ENCODE results near the gene AMIGO2.

Gene AMIGO2

DNA sequence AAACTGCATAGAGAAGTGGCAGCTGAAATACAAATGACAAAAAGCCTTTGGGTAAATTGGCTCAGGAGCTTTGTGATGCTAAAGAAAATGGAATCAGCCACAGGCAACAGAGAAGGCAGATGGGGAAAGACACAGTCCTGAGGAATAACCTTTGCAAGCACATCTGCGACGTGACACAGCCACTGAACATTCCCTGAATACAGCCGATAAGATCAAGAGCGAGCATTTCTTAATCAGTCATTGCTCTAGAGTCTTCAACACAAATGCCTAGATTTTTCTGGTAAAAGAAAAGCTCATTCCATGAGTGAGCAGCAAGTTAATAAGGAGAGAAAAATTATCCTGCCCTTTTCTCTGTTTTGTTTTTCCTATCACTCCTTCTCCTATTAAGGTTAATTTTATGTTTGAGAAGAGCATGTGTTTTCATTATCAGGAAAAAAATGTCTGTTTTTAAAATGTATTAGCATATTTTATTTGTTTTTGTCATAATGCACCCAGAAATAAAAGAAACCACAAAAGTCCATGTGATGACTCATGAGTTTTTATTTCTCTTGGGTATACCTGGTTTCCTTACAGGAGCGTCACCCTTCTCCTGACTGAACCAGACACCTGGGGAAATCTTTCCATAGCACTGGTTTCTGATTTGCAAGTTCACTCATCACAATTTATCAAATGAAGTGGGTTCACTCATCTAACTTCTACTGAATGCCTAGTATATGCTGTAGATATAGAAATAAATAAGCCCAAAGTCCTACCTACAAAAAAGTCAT is 45.8 kb downstream of the AMIGO2 start:
- peak; percentile 31 for DNase-seq (ENCODE audit: low read depth)

DNA sequence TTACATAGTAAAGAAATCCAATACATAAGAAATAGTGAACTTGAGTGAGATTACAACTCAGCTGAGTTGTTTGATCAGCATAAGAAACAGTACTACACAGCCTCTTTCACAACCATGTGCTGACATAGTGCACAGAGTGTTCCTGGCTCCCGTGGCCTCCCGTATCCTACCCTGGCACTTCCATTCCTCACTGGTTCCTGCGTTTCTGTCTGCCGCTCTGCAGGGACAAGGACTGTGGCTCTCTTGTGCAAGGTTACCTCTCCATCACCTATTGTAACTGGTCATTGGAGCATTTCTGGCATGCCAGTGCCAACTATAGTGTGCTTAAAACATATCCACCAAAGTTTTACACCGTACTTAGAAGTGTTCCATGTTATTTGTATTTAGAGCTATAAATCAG is 46.7 kb downstream of the AMIGO2 start:
- DNase-seq (ENCODE audit: low read depth), result peak; percentile 55

- DNase-seq (ENCODE audit: low read depth), result peak; percentile 74
Observed at GRCh38 chr12:47032644-47033043, 47.1 kb downstream of the AMIGO2 start.

DNA sequence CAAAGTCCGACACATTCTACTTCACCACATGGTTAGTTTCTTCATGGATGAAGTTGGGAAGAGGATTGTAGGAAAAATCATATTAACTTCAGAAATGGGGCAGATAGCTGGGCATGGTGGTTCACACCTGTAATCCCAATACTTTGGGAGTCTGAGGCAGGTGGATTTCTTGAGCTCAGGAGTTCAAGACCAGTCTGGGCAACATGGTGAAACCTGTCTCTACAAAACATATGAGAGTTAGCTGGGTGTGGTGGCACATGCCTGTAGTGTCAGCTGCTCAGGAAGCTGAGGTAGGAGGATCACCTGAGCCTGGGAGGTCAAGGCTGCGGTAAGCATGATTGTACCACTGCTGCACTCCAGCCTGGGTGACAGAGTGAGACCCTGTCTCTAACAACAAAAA is 49.9 kb downstream of the AMIGO2 start:
- DNase-seq (ENCODE audit: low read depth), result no peak

DNA sequence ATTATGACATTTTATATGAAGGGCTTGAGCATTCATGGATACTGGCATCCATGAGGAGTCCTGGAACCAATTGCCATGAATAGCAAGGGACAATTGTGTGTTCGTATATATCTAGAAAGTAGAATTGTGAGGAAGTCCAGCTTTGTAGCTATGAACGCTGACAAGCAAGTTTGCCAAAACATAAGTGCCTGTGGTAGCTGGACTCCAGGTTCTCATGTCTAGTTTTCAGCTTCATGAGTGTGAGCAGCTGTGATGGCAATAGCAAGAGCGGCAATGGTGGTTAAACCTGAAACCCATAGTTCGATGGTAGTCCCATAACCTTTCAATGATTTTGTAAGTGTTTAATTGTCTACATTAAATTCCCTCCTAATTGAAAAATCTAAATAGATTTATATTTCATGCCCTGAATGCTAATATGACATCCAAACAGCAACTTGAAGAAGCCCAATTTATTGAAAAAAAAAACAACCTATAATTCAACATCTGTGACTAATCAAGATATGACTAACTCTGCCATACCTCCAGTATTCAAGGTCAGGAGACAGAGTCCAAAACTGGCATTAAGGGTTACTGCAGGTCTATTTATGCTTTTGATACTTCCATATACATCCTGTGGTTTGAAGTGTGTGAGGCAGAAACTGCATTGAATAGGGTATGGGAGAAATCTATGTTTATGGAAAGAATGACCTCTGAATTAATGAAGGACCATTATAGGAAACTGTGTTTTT is 50.6 kb downstream of the AMIGO2 start:
- DNase-seq (ENCODE audit: low read depth), result no peak

DNA sequence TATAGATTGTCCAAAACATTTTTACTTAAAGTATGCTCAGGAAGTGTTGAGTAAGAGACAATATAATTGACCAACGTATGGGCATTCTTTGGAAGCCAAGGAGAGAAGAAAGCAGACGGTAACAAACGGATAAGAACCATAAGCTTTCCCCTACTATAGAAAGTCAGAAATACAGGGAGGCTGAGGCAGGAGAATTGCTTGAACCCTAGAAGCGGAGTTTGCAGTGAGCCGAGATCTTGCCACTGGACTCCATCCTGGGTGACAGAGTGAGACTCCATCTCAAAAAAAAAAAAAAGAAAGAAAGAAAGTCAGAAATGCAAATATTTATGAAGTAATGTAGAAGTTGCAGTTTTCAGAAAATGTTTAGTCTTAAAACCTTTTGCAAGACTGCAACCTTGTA is 51.6 kb downstream of the AMIGO2 start:
- DNase-seq (ENCODE audit: low read depth), result no peak
